Mesenchymal stem cell (in vitro differentiated cells and primary cell): Measurements from ENCODE around the gene KCNMB1.

ENCODE experiments used
- DNase-seq: peaks from one replicate; pipeline ENCODE4 v3.0.0-alpha.2; 2013
- H2AFZ ChIP-seq: one replicate; pipeline ENCODE4 v1.6.1; 2013; ENCODE audit warnings: low read depth, mild to moderate bottlenecking, control low read depth, inconsistent platforms, low read length, moderate library complexity
- H2AK5ac ChIP-seq: 2 replicates; pipeline ENCODE4 v1.6.1; 2013; ENCODE audit warnings: low read length, moderate library complexity, mild to moderate bottlenecking, inconsistent platforms; ENCODE audit not compliant: severe bottlenecking
- H2BK120ac ChIP-seq: one replicate; pipeline ENCODE4 v1.6.1; 2013; ENCODE audit warnings: low read depth, mild to moderate bottlenecking, inconsistent platforms, low read length, moderate library complexity
- H2BK12ac ChIP-seq, 2 experiments: one replicate each; pipeline ENCODE4 v1.6.1; 2013; ENCODE audit warnings: inconsistent platforms in 2 of 2, low read length in 2 of 2, mild to moderate bottlenecking in 2 of 2, moderate library complexity in 2 of 2, control low read depth in 1 of 2
- H2BK15ac ChIP-seq: one replicate; pipeline ENCODE4 v1.6.1; 2013; ENCODE audit warnings: mild to moderate bottlenecking, low read depth, inconsistent platforms; ENCODE audit not compliant: poor library complexity, severe bottlenecking
- H2BK5ac ChIP-seq: 2 replicates; pipeline ENCODE4 v1.6.1; 2013; ENCODE audit warnings: low read depth, mild to moderate bottlenecking, low read length, control low read depth, inconsistent platforms; ENCODE audit not compliant: poor library complexity, severe bottlenecking
- H3K14ac ChIP-seq, 2 experiments: one replicate each; pipeline ENCODE4 v1.6.1; 2013; ENCODE audit warnings: inconsistent platforms in 2 of 2, low read length in 2 of 2, control low read depth in 1 of 2, mild to moderate bottlenecking in 1 of 2, moderate library complexity in 1 of 2
- H3K18ac ChIP-seq, 2 experiments: one replicate each; pipeline ENCODE4 v1.6.1; 2013; ENCODE audit warnings: inconsistent platforms in 2 of 2, low read length in 2 of 2, control low read depth in 1 of 2, low read depth in 1 of 2, mild to moderate bottlenecking in 1 of 2
- H3K23ac ChIP-seq, 2 experiments: one replicate each; pipeline ENCODE4 v1.6.1; 2013; ENCODE audit warnings: inconsistent platforms in 2 of 2, low read length in 2 of 2, mild to moderate bottlenecking in 2 of 2, moderate library complexity in 2 of 2, control low read depth in 1 of 2
- H3K27ac ChIP-seq: 2 replicates; pipeline ENCODE4 v1.5.1; 2013; ENCODE audit warnings: mild to moderate bottlenecking, moderate library complexity, low read length, control low read depth, inconsistent platforms; ENCODE audit not compliant: poor library complexity, severe bottlenecking
- H3K27me3 ChIP-seq, 2 experiments: 2 replicates each; pipeline versions ENCODE4 v1.6.1 to v1.7.0; 2013; ENCODE audit warnings: low read length in 2 of 2, mild to moderate bottlenecking in 2 of 2, moderate library complexity in 2 of 2, control low read depth in 1 of 2, inconsistent platforms in 1 of 2; ENCODE audit not compliant: control insufficient read depth in 1 of 2, insufficient read depth in 1 of 2
- H3K36me3 ChIP-seq, 2 experiments: 2 replicates each; pipeline versions ENCODE4 v1.6.1 to v1.7.0; 2013; ENCODE audit warnings: low read length in 2 of 2, control low read depth in 1 of 2, inconsistent platforms in 1 of 2, low read depth in 1 of 2, mild to moderate bottlenecking in 1 of 2; ENCODE audit not compliant: insufficient read depth in 2 of 2, control insufficient read depth in 1 of 2
- H3K4ac ChIP-seq, 2 experiments: one replicate each; pipeline ENCODE4 v1.6.1; 2013; ENCODE audit warnings: inconsistent platforms in 2 of 2, low read length in 2 of 2, mild to moderate bottlenecking in 2 of 2, moderate library complexity in 2 of 2, control low read depth in 1 of 2, low read depth in 1 of 2
- H3K4me1 ChIP-seq: 2 replicates; pipeline ENCODE4 v1.6.1; 2013; ENCODE audit warnings: low read depth, low read length, control low read depth; ENCODE audit not compliant: control insufficient read depth, insufficient read depth
- H3K4me2 ChIP-seq: 2 replicates; pipeline ENCODE4 v1.6.1; 2013; ENCODE audit warnings: low read length, mild to moderate bottlenecking, inconsistent platforms; ENCODE audit not compliant: poor library complexity, severe bottlenecking
- H3K4me3 ChIP-seq, 2 experiments: 2 replicates each; pipeline versions ENCODE4 v1.5.1 to v1.7.0; 2013; ENCODE audit warnings: low read length in 2 of 2, mild to moderate bottlenecking in 2 of 2, control low read depth in 1 of 2, low read depth in 1 of 2; ENCODE audit not compliant: insufficient read depth in 1 of 2
- H3K79me1 ChIP-seq: replicated peaks from 2 replicates; pipeline ENCODE4 v1.6.1; 2013; ENCODE audit warnings: mild to moderate bottlenecking, control low read depth, low read length, inconsistent platforms; ENCODE audit not compliant: poor library complexity, severe bottlenecking
- H3K9ac ChIP-seq: 2 replicates; pipeline ENCODE4 v1.7.0; 2013; ENCODE audit warnings: mild to moderate bottlenecking, low read length, moderate library complexity
- H3K9me3 ChIP-seq: 2 replicates; pipeline ENCODE4 v1.7.0; 2013; ENCODE audit warnings: mild to moderate bottlenecking, low read length; ENCODE audit not compliant: control insufficient read depth
- H4K8ac ChIP-seq: one replicate; pipeline ENCODE4 v1.6.1; 2013; ENCODE audit warnings: inconsistent platforms, mild to moderate bottlenecking, low read length, moderate library complexity
- H4K91ac ChIP-seq: one replicate; pipeline ENCODE4 v1.6.1; 2013; ENCODE audit warnings: mild to moderate bottlenecking, low read length, inconsistent platforms
- WGBS: methylation state at CpG from one replicate; pipeline ENCODE4 v1.1.7; 2013; ENCODE audit warnings: mixed read lengths; 5-methylcytosine and 5-hydroxymethylcytosine counted together

KCNMB1 gene

GRCh38 chr5:170343177-170343576, 46.0 kb downstream of the KCNMB1 start:
- WGBS: 100% methylated on average over 3 of the region's 3 CpGs
- Histone ChIP-seq H3K9me3 (peaks cover 10% of the 10 kb centered on the region), H3K4me2 (no peak overlapping the region), H2AFZ (no peak overlapping the region), H2BK12ac (no peak overlapping the region), H2BK15ac (no peak overlapping the region), H3K27me3 (peaks cover 6 to 22% of the 10 kb centered on the region in 2 experiments), H3K14ac (no peak overlapping the region), H2AK5ac (no peak overlapping the region), H2BK120ac (no peak overlapping the region), H3K27ac (no peak overlapping the region), H3K4me1 (no peaks in the 10 kb centered on the region), H4K91ac (no peak overlapping the region), H3K18ac (no peak overlapping the region), H3K23ac (no peak overlapping the region), H3K9ac (no peak overlapping the region), H4K8ac (no peak overlapping the region), H3K4ac (no peak overlapping the region), H2BK5ac (no peak overlapping the region), H3K4me3 (no peak overlapping the region), H3K36me3 (no peaks in the 10 kb centered on the region), H3K79me1 (no peaks in the 10 kb centered on the region)
- DNase-seq: no peak

- no peak overlapping the region for H2BK12ac ChIP-seq
- no peak overlapping the region for H2AK5ac ChIP-seq
- WGBS: 73% methylated on average over 6 of the region's 8 CpGs
- H2BK120ac ChIP-seq: no peak overlapping the region
- H3K4ac ChIP-seq: no peak overlapping the region
- H3K27me3 ChIP-seq: peaks cover 3 to 21% of the 10 kb centered on the region in 2 experiments
- H2BK15ac ChIP-seq: no peak overlapping the region
- H3K36me3 ChIP-seq: no peaks in the 10 kb centered on the region
- no peak overlapping the region for H4K8ac ChIP-seq
- H3K23ac ChIP-seq: no peak overlapping the region
- no peak overlapping the region for H3K4me3 ChIP-seq
- H3K9me3 ChIP-seq: peaks cover 10% of the 10 kb centered on the region
- no peak overlapping the region for H2BK5ac ChIP-seq
- no peaks in the 10 kb centered on the region for H3K79me1 ChIP-seq
- DNase-seq: no peak
- no peak overlapping the region for H3K27ac ChIP-seq
- H4K91ac ChIP-seq: no peak overlapping the region
- no peak overlapping the region for H3K18ac ChIP-seq
- H3K14ac ChIP-seq: no peak overlapping the region
- no peak overlapping the region for H3K4me2 ChIP-seq
- H2AFZ ChIP-seq: no peak overlapping the region
- no peak overlapping the region for H3K9ac ChIP-seq
- H3K4me1 ChIP-seq: no peaks in the 10 kb centered on the region
Observed at GRCh38 chr5:170342153-170342725, 46.9 kb downstream of the KCNMB1 start.

GRCh38 chr5:170341545-170341944, 47.6 kb downstream of the KCNMB1 start:
- Histone ChIP-seq H2BK12ac (no peak overlapping the region), H3K18ac (no peak overlapping the region), H4K8ac (no peak overlapping the region), H2BK15ac (no peak overlapping the region), H3K14ac (no peak overlapping the region), H2BK5ac (no peak overlapping the region), H3K9me3 (peaks cover 10% of the 10 kb centered on the region), H3K4ac (no peak overlapping the region), H3K27me3 (peaks cover 3 to 16% of the 10 kb centered on the region in 2 experiments), H2BK120ac (no peak overlapping the region), H3K36me3 (no peaks in the 10 kb centered on the region), H4K91ac (no peak overlapping the region), H3K4me1 (no peaks in the 10 kb centered on the region), H2AFZ (no peak overlapping the region), H3K4me2 (no peak overlapping the region), H3K23ac (no peak overlapping the region), H3K4me3 (no peak overlapping the region), H3K27ac (no peak overlapping the region), H2AK5ac (no peak overlapping the region), H3K79me1 (no peaks in the 10 kb centered on the region), H3K9ac (no peak overlapping the region)
- WGBS: 95% methylated on average over 6 of the region's 9 CpGs
- no peak for DNase-seq

GRCh38 chr5:170339780-170340167, 49.4 kb downstream of the KCNMB1 start:
- DNase-seq: no peak
- H2BK12ac ChIP-seq: no peak overlapping the region
- H3K14ac ChIP-seq: no peak overlapping the region
- no peak overlapping the region for H2BK5ac ChIP-seq
- no peak overlapping the region for H3K23ac ChIP-seq
- peaks cover 3 to 10% of the 10 kb centered on the region in 2 experiments for H3K27me3 ChIP-seq
- H3K4ac ChIP-seq: no peak overlapping the region
- H2AFZ ChIP-seq: no peak overlapping the region
- no peak overlapping the region for H3K4me3 ChIP-seq
- no peaks in the 10 kb centered on the region for H3K36me3 ChIP-seq
- no peak overlapping the region for H3K27ac ChIP-seq
- no peak overlapping the region for H4K91ac ChIP-seq
- H2AK5ac ChIP-seq: no peak overlapping the region
- H2BK120ac ChIP-seq: no peak overlapping the region
- no peak overlapping the region for H3K4me2 ChIP-seq
- H4K8ac ChIP-seq: no peak overlapping the region
- no peak overlapping the region for H2BK15ac ChIP-seq
- WGBS: 92% methylated on average over 1 of the region's 1 CpG
- no peak overlapping the region for H3K9ac ChIP-seq
- H3K9me3 ChIP-seq: no peaks in the 10 kb centered on the region
- no peak overlapping the region for H3K18ac ChIP-seq
- no peaks in the 10 kb centered on the region for H3K4me1 ChIP-seq
- H3K79me1 ChIP-seq: no peaks in the 10 kb centered on the region
